Activated CD4-positive, alpha-beta T cell treated with anti-CD3 and anti-CD28 coated beads for 4 hours (primary cell): Measurements from ENCODE around the gene ABCC5.
A peak's percentile ranks its signal among the peaks of the same experiment; 100 is the strongest.

Source experiments
- DNase-seq, 2 donors: peaks; one replicate each; pipeline ENCODE4 v3.0.0-alpha.2; 2020

The ABCC5 gene

GRCh38 chr3:183918178-183918577 lies 99.5 kb downstream of the ABCC5 start:
- no peak for DNase-seq

DNA sequence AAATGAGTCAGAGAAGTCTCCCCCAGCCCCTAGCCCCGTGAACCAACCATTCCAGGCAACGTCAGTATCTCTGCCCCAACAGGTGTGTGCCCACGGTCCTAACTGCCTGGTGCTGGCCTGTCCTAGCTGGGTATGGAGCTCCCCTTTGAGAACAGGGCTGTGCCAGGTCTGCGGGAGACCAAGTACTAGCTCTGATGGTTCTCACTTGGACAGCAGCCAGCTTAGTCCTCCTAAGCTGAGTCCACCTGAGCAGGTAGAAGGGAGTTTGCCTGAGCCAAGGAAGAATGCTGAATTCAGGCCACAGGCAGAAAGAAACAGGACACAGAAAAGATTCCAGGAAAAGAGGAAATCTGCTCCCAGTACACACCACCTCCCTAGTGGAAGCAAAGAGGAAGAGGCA lies 99.9 kb downstream of the ABCC5 start:
- no peak for DNase-seq

DNA sequence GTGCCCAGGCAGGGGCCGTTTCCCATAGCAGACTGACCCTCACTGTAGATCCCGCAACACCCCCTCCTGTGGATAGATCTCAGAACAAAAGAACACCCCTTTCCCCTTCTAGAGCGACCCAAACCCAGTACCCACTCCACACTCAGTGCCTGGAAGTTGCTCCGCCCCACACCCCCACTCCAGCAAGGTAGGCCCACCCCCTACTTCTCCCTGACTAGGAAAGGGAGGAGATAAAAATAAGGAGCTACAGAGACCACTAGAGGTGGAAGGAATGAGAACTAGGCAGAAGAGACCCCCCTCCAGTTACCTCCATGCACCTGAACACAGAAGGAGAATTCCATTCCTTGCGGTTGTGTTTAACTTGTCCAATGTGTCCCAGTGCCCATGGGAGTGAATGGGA lies 102.8 kb downstream of the ABCC5 start:
- DNase-seq = no peak

DNA sequence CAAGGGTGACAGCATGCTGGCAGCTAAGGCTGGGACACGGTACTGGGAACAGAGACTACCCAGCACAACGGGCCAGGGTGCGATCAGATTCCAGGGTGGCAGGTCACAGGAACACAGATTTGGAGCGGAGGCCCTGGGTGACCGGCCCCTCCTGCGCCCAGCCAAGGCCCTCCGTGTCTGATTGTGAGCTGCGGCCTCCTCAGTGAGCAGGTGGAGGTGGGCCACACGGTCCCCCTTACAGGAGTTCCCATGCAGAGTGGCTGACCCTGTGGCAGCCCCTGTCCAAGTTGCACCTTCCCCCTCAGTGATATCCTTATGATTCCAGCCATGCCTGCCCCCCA lies 104.1 kb downstream of the ABCC5 start:
- no peak for DNase-seq

GRCh38 chr3:183912895-183913579 lies 104.6 kb downstream of the ABCC5 start:
- DNase-seq = no peak

- no peak for DNase-seq
These were observed 105.7 kb downstream of the ABCC5 start for GRCh38 chr3:183911763-183912506.

DNA sequence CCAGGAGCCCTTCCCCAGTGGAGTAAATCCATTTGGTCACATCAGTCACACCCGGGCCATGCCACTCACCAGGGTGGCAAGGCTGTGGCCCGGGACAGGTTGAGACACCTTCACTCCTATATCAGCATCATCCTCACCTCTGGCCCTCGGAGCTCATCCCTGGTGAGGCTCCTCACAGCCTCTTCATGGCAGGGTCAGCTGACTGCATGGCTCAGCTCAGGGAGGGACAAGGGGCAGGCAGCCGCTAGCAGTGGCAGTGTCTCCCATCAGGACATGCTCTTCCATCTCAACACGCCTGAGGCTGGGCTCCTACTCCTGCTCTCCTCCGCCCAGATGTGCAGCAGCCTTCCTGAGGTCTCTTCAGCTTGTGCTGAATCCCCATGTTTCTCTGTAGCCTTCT lies 106.6 kb downstream of the ABCC5 start:
- DNase-seq = no peak

DNA sequence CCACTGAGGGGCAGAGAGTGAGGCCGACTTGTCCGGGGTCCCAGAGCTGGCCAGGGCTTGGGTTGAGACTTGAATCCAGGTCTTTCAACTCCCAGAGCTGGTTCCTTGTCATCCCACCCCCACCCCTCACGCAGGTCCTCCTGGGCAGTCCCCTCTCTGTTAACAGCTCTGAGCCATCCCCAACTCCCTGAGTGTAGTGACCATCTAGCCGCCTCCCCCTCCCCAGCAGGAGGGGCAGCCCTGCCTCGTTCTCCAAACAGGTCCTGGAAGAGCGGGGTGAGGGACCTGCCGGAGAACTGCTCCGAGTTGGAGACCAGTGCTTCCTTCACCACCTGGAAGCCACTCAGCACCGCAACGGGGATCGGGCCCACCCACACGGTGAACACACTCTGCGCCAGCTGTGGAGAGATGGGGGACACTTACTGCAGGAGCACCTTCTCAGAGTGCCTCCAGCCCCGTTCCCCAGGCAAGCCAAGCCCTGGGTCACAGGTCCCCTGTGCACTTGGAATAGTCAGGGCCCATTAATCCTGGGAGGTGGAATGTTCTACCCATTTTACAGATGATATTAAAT lies 108.6 kb downstream of the ABCC5 start:
- DNase-seq = no peak

GRCh38 chr3:183907911-183908331 lies 109.8 kb downstream of the ABCC5 start:
- no peak for DNase-seq

DNA sequence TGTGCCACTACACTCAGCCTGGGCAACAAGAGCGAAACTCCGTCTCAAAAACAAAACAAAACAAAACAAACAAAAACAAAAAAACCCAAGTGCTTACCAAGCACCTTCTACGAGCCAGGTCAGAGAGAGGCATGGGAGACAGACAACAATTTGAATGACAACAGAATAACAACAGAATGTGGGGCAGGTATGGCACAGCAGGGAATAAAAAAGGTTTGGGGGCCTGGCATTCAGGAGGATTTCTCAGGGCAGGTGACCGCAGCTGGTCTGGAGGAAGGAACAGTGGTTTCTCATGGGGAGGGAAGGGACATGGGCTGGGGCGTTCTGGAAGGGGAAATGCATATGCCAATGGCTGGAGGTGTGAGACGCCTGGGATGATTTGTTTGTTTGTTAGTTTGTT lies 110.5 kb downstream of the ABCC5 start:
- DNase-seq = no peak

DNA sequence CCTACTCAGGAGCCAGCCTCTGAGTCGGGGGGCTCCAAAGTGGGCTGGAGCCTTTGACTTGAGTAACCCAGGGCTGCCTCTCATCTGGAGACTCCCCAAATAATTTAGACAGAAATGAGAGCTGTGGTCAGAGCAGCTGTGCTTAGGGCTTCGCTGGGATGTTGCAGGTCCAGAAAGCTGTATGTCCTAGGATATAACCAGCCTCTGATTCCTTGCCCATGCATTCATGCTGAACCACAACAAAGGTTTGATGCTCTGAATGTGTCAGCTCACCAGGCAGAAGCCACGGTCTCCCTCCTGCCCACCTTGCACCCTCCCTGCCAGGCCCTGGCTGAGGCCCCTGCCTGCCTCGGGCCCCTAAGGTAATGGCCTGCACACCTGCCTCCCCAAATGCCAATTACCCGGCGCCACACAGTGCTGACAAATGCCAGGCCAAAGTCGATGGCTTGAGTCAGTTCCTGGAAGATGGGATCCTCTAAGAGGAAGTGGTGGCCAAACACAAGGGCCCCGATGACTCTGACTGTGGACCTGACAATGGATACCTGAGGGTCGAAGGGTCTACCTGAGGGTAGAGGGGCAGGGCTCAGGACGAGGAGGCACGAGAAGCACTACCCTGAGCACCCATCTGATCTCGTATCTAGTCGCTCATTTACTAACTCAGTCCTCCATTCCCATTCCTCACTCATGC lies 111.3 kb downstream of the ABCC5 start:
- DNase-seq = no peak

GRCh38 chr3:183904833-183905780 lies 112.6 kb downstream of the ABCC5 start:
- no peak for DNase-seq

DNA sequence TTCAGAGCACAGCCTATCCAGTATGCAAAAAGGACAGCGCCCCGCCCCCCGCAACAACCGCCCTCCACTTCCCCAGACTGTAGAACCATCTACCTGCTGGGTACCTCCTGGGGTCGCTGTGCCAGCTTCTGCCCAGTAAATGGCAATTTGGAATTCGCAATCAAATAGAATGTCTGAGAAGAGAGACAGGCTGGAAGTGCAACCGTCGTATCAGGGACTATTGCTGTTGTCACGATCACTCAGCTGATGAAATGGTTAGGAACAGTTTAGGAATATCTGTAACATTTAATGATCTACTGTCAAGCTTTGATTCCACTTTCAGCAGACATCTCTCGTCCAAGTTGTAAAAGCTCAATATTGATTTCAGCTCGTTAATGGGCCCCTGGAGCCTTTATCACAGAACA lies 119.7 kb downstream of the ABCC5 start:
- DNase-seq = no peak

DNA sequence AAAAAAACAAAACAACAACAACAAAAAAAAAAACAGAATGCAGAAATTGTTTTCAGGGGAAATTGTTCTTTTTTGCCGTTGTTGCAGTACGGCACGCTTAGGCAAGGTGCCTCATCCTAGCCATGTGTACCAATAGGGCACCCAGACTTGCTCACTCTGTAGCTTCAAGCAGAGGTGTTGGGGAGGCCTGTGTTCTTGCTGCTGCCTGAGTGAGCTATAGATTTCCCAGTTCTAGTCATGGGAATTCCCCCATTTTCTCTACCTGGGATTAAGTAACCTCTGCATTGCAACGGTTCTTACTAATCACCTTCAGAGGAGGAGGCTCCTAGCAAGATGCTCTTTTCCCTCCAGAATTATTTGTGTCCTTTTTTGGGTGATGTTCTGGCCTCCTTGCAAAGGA lies 120.1 kb downstream of the ABCC5 start:
- DNase-seq = no peak

DNA sequence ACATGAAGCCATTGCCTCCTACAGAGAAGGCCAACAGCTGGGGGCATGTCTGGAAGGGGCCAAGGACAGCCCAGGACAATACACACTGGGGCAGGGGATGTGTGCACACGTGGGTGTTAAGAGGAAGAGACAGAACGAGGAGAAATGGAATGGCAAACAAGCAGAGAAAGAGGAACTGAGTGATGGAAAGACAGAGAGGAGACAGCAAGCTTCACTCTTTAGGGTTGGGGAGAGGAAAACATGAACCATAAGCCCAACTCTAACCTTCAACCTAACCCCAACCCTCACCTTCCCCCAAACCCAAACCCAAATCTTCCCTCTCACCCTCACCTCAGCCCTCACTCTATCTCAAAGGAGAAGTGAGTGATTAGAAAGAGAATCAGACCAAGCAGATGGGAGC lies 121.1 kb downstream of the ABCC5 start:
- no peak for DNase-seq

DNA sequence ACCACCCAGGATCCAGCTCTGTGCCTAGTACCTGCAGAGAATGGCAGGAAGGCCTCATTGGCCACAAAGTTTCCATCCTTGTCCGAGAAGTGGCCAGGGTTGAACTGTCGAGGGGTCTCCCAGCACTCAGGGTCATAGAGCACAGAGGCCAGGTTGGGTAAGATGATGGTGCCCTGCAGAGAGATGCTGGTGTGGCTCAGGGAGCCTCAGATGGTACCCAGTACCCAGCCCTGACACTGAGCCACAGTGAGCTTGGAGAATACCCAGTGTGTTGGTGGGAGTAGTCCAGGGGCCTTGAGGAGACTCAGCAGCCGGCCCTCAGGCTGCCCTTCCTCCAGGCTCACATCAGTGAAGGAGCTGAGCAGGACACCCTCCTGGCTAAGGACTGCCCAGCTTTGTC lies 121.5 kb downstream of the ABCC5 start:
- no peak for DNase-seq

DNA sequence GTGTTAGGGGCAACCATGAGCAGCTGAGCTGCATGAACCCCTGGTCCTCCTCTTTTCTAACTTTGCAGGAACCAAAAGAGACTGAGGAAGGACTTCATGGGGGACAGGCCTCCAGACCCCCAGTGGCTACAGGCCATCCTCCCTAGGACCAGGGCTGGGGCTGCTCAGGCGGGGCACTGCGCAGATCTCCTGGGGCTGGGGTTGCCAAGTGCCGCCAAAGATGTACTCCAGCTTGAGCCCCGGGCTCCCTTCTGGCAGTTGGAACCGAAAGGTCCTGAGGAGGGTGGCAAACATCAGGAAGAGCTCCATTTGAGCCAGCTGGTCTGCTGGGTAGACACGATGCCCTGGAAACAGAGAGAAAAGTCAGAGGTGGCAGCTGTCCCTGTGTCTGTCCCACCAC lies 121.9 kb downstream of the ABCC5 start:
- DNase-seq = no peak

DNA sequence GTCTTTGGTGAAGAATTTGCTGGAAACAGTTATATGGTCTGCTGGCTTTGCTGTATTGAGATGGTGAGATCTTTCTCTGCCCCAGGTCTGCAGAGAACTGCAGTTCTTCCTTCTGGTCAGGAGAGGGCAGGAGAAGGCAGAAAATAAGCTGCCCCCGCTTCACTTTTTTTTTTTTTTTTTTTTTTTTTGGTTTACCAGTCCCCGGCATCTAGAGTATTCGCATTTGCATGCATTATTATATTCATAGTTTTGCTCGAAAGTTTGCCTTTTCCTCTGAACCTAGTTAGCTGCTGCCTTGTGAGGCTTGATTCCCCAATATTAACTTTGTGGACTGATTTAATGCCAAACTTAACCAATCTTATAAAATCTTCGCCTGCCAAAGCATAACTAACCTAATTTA lies 122.4 kb downstream of the ABCC5 start:
- DNase-seq = peak; percentile 21 to 24

- no peak for DNase-seq
These were observed 125.0 kb downstream of the ABCC5 start for GRCh38 chr3:183892610-183893214.

GRCh38 chr3:183885766-183886165 lies 131.9 kb downstream of the ABCC5 start:
- DNase-seq = no peak

DNA sequence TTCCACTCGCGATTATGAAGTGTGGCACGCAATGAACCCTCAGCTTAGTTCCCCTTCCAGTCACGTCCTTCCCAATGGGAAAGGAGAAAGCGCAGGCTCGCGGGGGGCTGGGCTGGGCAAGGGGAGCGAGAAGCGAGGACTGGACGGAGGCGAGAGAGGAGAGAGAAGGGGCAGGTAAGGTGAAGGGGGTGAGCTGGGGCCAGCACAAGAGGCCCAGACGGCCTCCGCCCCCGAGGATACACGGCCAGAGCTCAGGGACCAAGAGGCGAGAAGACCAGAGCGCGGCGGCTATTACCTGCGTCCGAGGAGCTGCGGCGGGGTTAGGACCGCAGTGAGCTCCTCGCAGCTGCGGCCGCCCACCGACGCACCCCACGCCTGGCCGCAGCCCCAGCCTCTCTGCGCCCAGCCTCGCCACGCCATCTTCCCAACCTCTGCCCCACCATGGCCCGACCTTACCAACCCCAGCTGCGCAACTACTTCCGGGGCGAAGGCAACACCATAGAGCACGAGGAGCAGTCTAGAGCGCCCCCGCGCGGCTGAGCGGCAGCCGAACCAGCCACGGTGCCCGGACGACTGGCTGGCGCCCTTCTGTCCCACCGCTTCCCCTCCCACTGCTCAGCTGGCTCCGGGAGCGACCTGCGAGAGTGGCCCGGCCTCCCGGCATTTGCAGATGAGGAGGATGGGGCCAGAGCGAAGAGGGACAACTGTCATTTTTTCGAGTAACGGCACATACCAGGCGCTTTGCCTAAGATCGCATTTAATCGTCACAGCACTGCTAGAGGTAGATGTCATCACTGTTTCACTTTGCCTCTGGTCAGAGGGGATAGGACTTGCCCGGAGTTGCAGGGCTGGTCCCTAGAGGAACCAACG lies 133.0 kb downstream of the ABCC5 start, which contains the start of gene PARL:
Gene PARL (minus strand): TSS at position 454 of the 870 bp plus-strand sequence. CDS start 34 bp downstream, at position 420.
- peak; percentile 95 to 97 for DNase-seq
